ENCODE measurements around the gene MORN3. TPM values are rescaled to one million over a fixed set of nuclear protein-coding genes. Genes with fewer than 3 reads are reported as not detected.
"Not testable (repeated sequence)": the region's sequence is repeated elsewhere in the genome, so short reads cannot be mapped to it uniquely, and the experiment has no call there.

The MORN3 gene
- total RNA-seq, 1 donor from 2014 or later, result 0.20 TPM

- peak overlapping the region; percentile 97 for H3K4me3 Mint-ChIP-seq
- intact Hi-C loops (cut with micrococcal nuclease), result loop anchor here (1.0 kb wide), 5 partner anchors 24 to 177 kb away; partner anchors contain the start of gene PSMD9
- peaks cover 7% of the 10 kb centered on the region for H3K36me3 Mint-ChIP-seq (ENCODE audit: low read depth)
- no peaks in the 10 kb centered on the region for H3K27me3 Mint-ChIP-seq
- DNase-seq (no peak), ATAC-seq (ENCODE audit: low read depth) (no peak)
- peak overlapping the region; percentile 90 for H3K27ac Mint-ChIP-seq
- no peak for TF ChIP-seq CTCF (IDR thresholded peaks at IDR 0.05)
- H3K4me1 Mint-ChIP-seq, result peaks cover 32% of the 10 kb centered on the region
- H3K9me3 Mint-ChIP-seq, result no peaks in the 10 kb centered on the region
- ChIA-PET CTCF (interaction anchor here (1.4 to 2.2 kb wide), 3 partner anchors 11 to 83 kb away, joined by 3 to 21 read pairs (median 5); partner anchors contain the start of gene RHOF), POLR2A (interaction anchor here (0.6 to 2.0 kb wide), 11 partner anchors 24 to 242 kb away, joined by 4 to 12 read pairs (median 6); partner anchors contain the start of genes PSMD9 and RHOF)
Measured at GRCh38 chr12:121711361-121712189, 42.1 kb upstream of the MORN3 start.

GRCh38 chr12:121709478-121709961 lies 40.1 kb upstream of the MORN3 start:
- ChIA-PET POLR2A (no interaction called here), CTCF (interaction anchor here (1.2 kb wide), 1 partner anchor 85 kb away, joined by 5 read pairs; the partner anchor contains the start of gene RHOF)
- peaks cover 2% of the 10 kb centered on the region for H3K9me3 Mint-ChIP-seq
- peaks cover 32% of the 10 kb centered on the region for H3K4me1 Mint-ChIP-seq
- intact Hi-C loops (cut with micrococcal nuclease), result no loop called here
- H3K36me3 Mint-ChIP-seq (ENCODE audit: low read depth), result peaks cover 5% of the 10 kb centered on the region
- H3K4me3 Mint-ChIP-seq, result no peak overlapping the region
- DNase-seq, result no peak
- TF ChIP-seq CTCF (IDR thresholded peaks at IDR 0.05), result no peak
- ATAC-seq (ENCODE audit: low read depth), result no peak
- H3K27ac Mint-ChIP-seq, result no peak overlapping the region
- H3K27me3 Mint-ChIP-seq, result no peaks in the 10 kb centered on the region

GRCh38 chr12:121709064-121709424 lies 39.6 kb upstream of the MORN3 start:
- POLR2A ChIA-PET; CTCF ChIA-PET; DNase-seq; H3K4me3 Mint-ChIP-seq; ATAC-seq (ENCODE audit: low read depth); H3K9me3 Mint-ChIP-seq; H3K27ac Mint-ChIP-seq; H3K36me3 Mint-ChIP-seq (ENCODE audit: low read depth); intact Hi-C loops (cut with micrococcal nuclease); H3K27me3 Mint-ChIP-seq: not testable (repeated sequence)
- H3K4me1 Mint-ChIP-seq, result peaks cover 32% of the 10 kb centered on the region

GRCh38 chr12:121708313-121709063 lies 39.0 kb upstream of the MORN3 start:
- no peaks in the 10 kb centered on the region for H3K27me3 Mint-ChIP-seq
- peaks cover 28% of the 10 kb centered on the region for H3K4me1 Mint-ChIP-seq
- CTCF ChIA-PET, result no interaction called here
- DNase-seq (no peak), ATAC-seq (ENCODE audit: low read depth) (no peak)
- H3K9me3 Mint-ChIP-seq, result peaks cover 2% of the 10 kb centered on the region
- no peak overlapping the region for H3K4me3 Mint-ChIP-seq
- H3K27ac Mint-ChIP-seq, result no peak overlapping the region
- H3K36me3 Mint-ChIP-seq (ENCODE audit: low read depth), result peaks cover 5% of the 10 kb centered on the region
- POLR2A ChIA-PET, result no interaction called here
- no peak for TF ChIP-seq CTCF (IDR thresholded peaks at IDR 0.05)
- intact Hi-C loops (cut with micrococcal nuclease), result no loop called here

- H3K27ac Mint-ChIP-seq, result no peak overlapping the region
- no peaks in the 10 kb centered on the region for H3K27me3 Mint-ChIP-seq
- TF ChIP-seq CTCF (IDR thresholded peaks at IDR 0.05), result no peak
- H3K4me1 Mint-ChIP-seq, result peaks cover 12% of the 10 kb centered on the region
- no peak for ATAC-seq (ENCODE audit: low read depth)
- peaks cover 2% of the 10 kb centered on the region for H3K9me3 Mint-ChIP-seq
- H3K36me3 Mint-ChIP-seq (ENCODE audit: low read depth), result no peaks in the 10 kb centered on the region
- ChIA-PET CTCF (no interaction called here), POLR2A (interaction anchor here (0.6 kb wide), 1 partner anchor 62 kb away, joined by 3 read pairs; no protein-coding TSS in a partner anchor)
- no peak for DNase-seq
- intact Hi-C loops (cut with micrococcal nuclease), result no loop called here
- H3K4me3 Mint-ChIP-seq, result no peak overlapping the region
Measured at GRCh38 chr12:121705514-121705913, 36.1 kb upstream of the MORN3 start.

Data from activated B cell treated with CpG ODN at 0.5 μM for 24 hours (primary cell).